Lower leg skin (tissue), 3 donors: ENCODE results near the gene RPL10.

Source experiments
- CTCF ChIP-seq, 3 donors: fragments of 450-650 bp; IDR thresholded peaks; one replicate each; pipeline ENCODE4 v1.5.1; 2016; ENCODE audit warnings: antibody characterized with exemption in 3 of 3, mild to moderate bottlenecking in 3 of 3, moderate library complexity in 2 of 3
- POLR2A ChIP-seq, 2 donors: fragments of 450-650 bp; IDR thresholded peaks; one replicate each; pipeline ENCODE4 v1.6.1; 2016 to 2017; ENCODE audit warnings: antibody characterized with exemption in 2 of 2, mild to moderate bottlenecking in 1 of 2, moderate library complexity in 1 of 2

GRCh38 chrX:154413142-154413541 lies 15.0 kb downstream of the RPL10 start:
- TF ChIP-seq CTCF (IDR thresholded peaks at IDR 0.05) (no peak), POLR2A (IDR thresholded peaks at IDR 0.05) (no peak)
